Measurements from ENCODE around the gene AFAP1L1.

GRCh38 chr5:149300441-149300840 lies 28.8 kb downstream of the AFAP1L1 start:
- TF ChIP-seq POLR2AphosphoS5 (IDR thresholded peaks at IDR 0.05; ENCODE audit: borderline replicate concordance, low read depth, low read length): no peak
- no peak for TF ChIP-seq EZH2 (IDR thresholded peaks at IDR 0.05)
- TF ChIP-seq FOXP2 (optimal IDR thresholded peaks at IDR 0.05; ENCODE audit: control extremely low read depth, extremely low read length, insufficient read depth): no peak
